GM23338 (cell line): Measurements from ENCODE around the gene DDX60. TPM values are rescaled to one million over a fixed set of nuclear protein-coding genes. Genes with fewer than 3 reads are reported as not detected.

Experiments used
- ATAC-seq: fragments of 200-7000 bp; cut with Tn5 transposase; 3 replicates; pipeline ENCODE4 v1.9.1; 2020
- DNase-seq: peaks from one replicate; pipeline ENCODE4 v3.0.0-alpha.2; 2015; ENCODE audit warnings: low spot score
- H2AFZ ChIP-seq: fragments of 200-600 bp; sonication (generic); 2 replicates; pipeline ENCODE4 v1.8.0; 2016; ENCODE audit warnings: antibody characterized with exemption, mild to moderate bottlenecking, moderate library complexity
- H3F3A ChIP-seq: fragments of 200-600 bp; sonication (generic); replicated peaks from 2 replicates; pipeline ENCODE4 v1.8.0; 2017; ENCODE audit warnings: antibody characterized with exemption, mixed run types, low read depth
- H3K27ac ChIP-seq: fragments of 200-600 bp; sonication (generic); 2 replicates; pipeline ENCODE4 v1.6.1; 2016; ENCODE audit warnings: low read depth
- H3K27me3 ChIP-seq: fragments of 200-600 bp; sonication (generic); 2 replicates; pipeline ENCODE4 v1.8.0; 2016; ENCODE audit warnings: mild to moderate bottlenecking, mixed run types, moderate library complexity; ENCODE audit not compliant: insufficient read depth
- H3K36me3 ChIP-seq: fragments of 200-600 bp; sonication (generic); 2 replicates; pipeline ENCODE4 v1.8.0; 2016; ENCODE audit warnings: mild to moderate bottlenecking; ENCODE audit not compliant: insufficient read depth
- H3K4me1 ChIP-seq: fragments of 200-600 bp; sonication (generic); 2 replicates; pipeline ENCODE4 v1.8.0; 2016; ENCODE audit warnings: mild to moderate bottlenecking, moderate library complexity; ENCODE audit not compliant: insufficient read depth
- H3K4me2 ChIP-seq: fragments of 200-600 bp; sonication (generic); 2 replicates; pipeline ENCODE4 v1.7.1; 2017; ENCODE audit warnings: mixed run types
- H3K4me3 ChIP-seq: fragments of 200-600 bp; sonication (generic); 2 replicates; pipeline ENCODE4 v1.6.1; 2016; ENCODE audit warnings: mixed run types
- H3K79me2 ChIP-seq: fragments of 200-600 bp; sonication (generic); replicated peaks from 2 replicates; pipeline ENCODE4 v1.8.0; 2017; ENCODE audit warnings: mild to moderate bottlenecking; ENCODE audit not compliant: insufficient read depth
- H3K9me2 ChIP-seq: fragments of 200-600 bp; sonication (generic); 2 replicates; pipeline ENCODE4 v1.8.0; 2017; ENCODE audit not compliant: insufficient read depth
- H4K20me1 ChIP-seq: fragments of 200-600 bp; sonication (generic); replicated peaks from 2 replicates; pipeline ENCODE4 v1.8.0; 2017; ENCODE audit warnings: mild to moderate bottlenecking; ENCODE audit not compliant: insufficient read depth
- H3K27ac Mint-ChIP-seq: 2 replicates; pipeline ENCODE4 v1.8.0; 2020; ENCODE audit warnings: inconsistent platforms, mild to moderate bottlenecking, moderate library complexity, mixed read lengths
- H3K27me3 Mint-ChIP-seq: 3 replicates; pipeline ENCODE4 v1.8.0; 2022; ENCODE audit warnings: low read depth, mild to moderate bottlenecking, moderate library complexity, mixed read lengths, inconsistent platforms; ENCODE audit not compliant: insufficient read depth, poor library complexity
- H3K36me3 Mint-ChIP-seq: 3 replicates; pipeline ENCODE4 v1.8.0; 2021; ENCODE audit warnings: low read depth, mild to moderate bottlenecking, inconsistent platforms, moderate library complexity, mixed read lengths
- H3K4me1 Mint-ChIP-seq: 3 replicates; pipeline ENCODE4 v1.8.0; 2020; ENCODE audit warnings: mild to moderate bottlenecking, inconsistent platforms, mixed read lengths
- H3K4me3 Mint-ChIP-seq: 3 replicates; pipeline ENCODE4 v1.8.0; 2021; ENCODE audit warnings: moderate library complexity, mild to moderate bottlenecking, inconsistent platforms, mixed read lengths
- H3K9me3 Mint-ChIP-seq: 3 replicates; pipeline ENCODE4 v1.8.0; 2020; ENCODE audit warnings: moderate library complexity, mild to moderate bottlenecking, inconsistent platforms, mixed read lengths
- CREB1 ChIP-seq: fragments of 250-450 bp; sonication (Bioruptor Pico); IDR thresholded peaks from 2 replicates; pipeline ENCODE4 v1.5.0; 2020; ENCODE audit warnings: low read depth, mild to moderate bottlenecking, moderate library complexity
- EZH2 ChIP-seq: fragments of 200-600 bp; sonication (generic); IDR thresholded peaks from one replicate; pipeline ENCODE4 v1.8.0; 2017; ENCODE audit warnings: antibody characterized with exemption, mild to moderate bottlenecking, low read depth; ENCODE audit not compliant: unreplicated experiment
- EZH2phosphoT487 ChIP-seq: fragments of 200-600 bp; sonication (generic); IDR thresholded peaks from one replicate; pipeline ENCODE4 v1.8.1; 2018; ENCODE audit warnings: antibody characterized with exemption; ENCODE audit not compliant: unreplicated experiment
- JUNB ChIP-seq: IDR thresholded peaks from one replicate; pipeline ENCODE4 v1.6.1; 2016; ENCODE audit warnings: antibody characterized with exemption; ENCODE audit not compliant: unreplicated experiment
- NANOG ChIP-seq: IDR thresholded peaks from 2 replicates; pipeline ENCODE4 v1.6.1; 2016; ENCODE audit warnings: antibody characterized with exemption, borderline replicate concordance
- STAT1 ChIP-seq: IDR thresholded peaks from one replicate; pipeline ENCODE4 v1.6.1; 2016; ENCODE audit warnings: antibody characterized with exemption; ENCODE audit not compliant: unreplicated experiment
- ZNF331 ChIP-seq: fragments of 250-450 bp; sonication (Bioruptor Pico); IDR thresholded peaks from 2 replicates; pipeline ENCODE4 v1.5.0; 2020; ENCODE audit warnings: low read depth, mild to moderate bottlenecking, moderate library complexity
- polyA plus RNA-seq: library from polyadenylated mRNA; unstranded; fragments of >200 nt; fragmentation: Nextera tagmentation; extraction: Ambion mirVana; gene quantifications from 2 replicates; pipeline ENCODE4 v1.2.1, GENCODE V29; 2016
- total RNA-seq: library from RNA; depleted of rRNA; stranded (reverse); fragments of >200 nt; shearing (Covaris generic); gene quantifications from 2 replicates; pipeline ENCODE4 v1.2.3, GENCODE V29; 2014
- TF ChIP-seq, protein P1 (sequence below): IDR thresholded peaks from 2 replicates; pipeline ENCODE4 v1.6.1; 2016; ENCODE audit warnings: antibody characterized with exemption
- TF ChIP-seq, protein P2 (sequence below): fragments of 250-450 bp; sonication (Bioruptor Pico); IDR thresholded peaks from 2 replicates; pipeline ENCODE4 v1.5.0; 2020; ENCODE audit warnings: mild to moderate bottlenecking, moderate library complexity

The DDX60 gene
- total and polyA plus RNA-seq, 2 experiments from 2014 or later = 1.0 to 1.4 TPM

DNA sequence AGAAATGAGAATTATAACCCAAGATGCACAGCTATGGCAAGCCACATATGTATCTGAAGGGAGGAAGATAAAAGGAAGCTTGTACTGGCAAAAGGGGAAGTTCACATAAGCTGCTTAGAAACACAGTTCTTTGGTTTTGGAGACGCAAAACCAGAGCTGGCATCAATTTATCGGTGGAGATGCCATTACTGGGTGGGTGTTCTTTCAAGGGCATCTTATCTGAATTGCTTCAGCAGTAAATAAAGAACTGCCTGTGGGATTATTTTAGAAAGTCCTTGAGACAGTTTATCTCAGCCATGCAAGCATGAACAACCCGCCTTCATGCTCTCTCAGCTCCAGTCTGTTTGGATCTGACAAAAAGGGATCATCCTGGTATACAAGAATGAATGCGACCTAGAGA lies 60.8 kb downstream of the DDX60 start:
- no peak for ATAC-seq
- H3K9me2 ChIP-seq = 0 out of 2 replicates have a peak, but pooled peaks cover 3% of the 10 kb centered on the region
- H3K36me3 Mint-ChIP-seq = no peaks in the 10 kb centered on the region
- TF ChIP-seq EZH2 (no peak), JUNB (no peak)
- H3K27ac Mint-ChIP-seq = no peak overlapping the region
- H4K20me1 ChIP-seq = no peaks in the 10 kb centered on the region
- no peaks in the 10 kb centered on the region for H3K27me3 Mint-ChIP-seq
- no peaks in the 10 kb centered on the region for H3K79me2 ChIP-seq
- H3K9me3 Mint-ChIP-seq = no peaks in the 10 kb centered on the region
- no peaks in the 10 kb centered on the region for H3K36me3 ChIP-seq
- H2AFZ ChIP-seq = no peak overlapping the region
- no peak overlapping the region for H3K4me3 ChIP-seq
- H3K4me3 Mint-ChIP-seq = no peak overlapping the region
- no peaks in the 10 kb centered on the region for H3K27me3 ChIP-seq
- no peak overlapping the region for H3K4me2 ChIP-seq
- DNase-seq = no peak
- no peaks in the 10 kb centered on the region for H3F3A ChIP-seq
- H3K4me1 Mint-ChIP-seq = peaks cover 9% of the 10 kb centered on the region; the same call in 2 of the 3 replicates
- peaks cover 6% of the 10 kb centered on the region for H3K4me1 ChIP-seq
- H3K27ac ChIP-seq = no peak overlapping the region

DNA sequence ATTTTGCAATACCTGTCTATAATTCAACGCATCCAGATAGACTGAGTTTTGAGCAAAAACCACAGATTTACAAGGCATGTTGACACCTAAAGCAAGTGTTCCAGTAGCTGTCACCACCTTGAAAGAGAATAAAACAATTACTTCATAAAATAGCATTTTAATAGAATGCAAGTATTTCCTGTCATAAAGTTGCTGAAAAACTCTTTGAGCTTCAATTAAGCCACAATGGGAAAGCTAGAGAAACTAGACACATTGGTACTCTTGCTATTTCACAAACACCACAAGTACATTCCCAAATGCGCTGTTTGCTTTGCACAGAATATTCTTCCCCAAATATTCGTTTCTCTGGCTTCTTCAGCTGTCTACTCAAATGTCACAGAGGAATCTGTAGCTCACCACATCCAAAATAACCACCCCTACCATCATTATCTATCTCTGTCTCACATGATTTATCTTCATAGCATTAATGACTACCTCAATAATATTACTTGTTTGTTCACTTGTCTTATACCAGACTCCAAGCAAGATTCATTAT lies 70.3 kb downstream of the DDX60 start:
- DNase-seq (no peak), ATAC-seq (no peak)
- H3K4me1 ChIP-seq = no peaks in the 10 kb centered on the region
- no peaks in the 10 kb centered on the region for H4K20me1 ChIP-seq
- no peak overlapping the region for H2AFZ ChIP-seq
- Mint-ChIP-seq H3K4me3 (no peak overlapping the region), H3K9me3 (peaks cover 7% of the 10 kb centered on the region), H3K27ac (no peak overlapping the region), H3K36me3 (peaks cover 7% of the 10 kb centered on the region), H3K4me1 (no peaks in the 10 kb centered on the region), H3K27me3 (no peaks in the 10 kb centered on the region)
- H3K36me3 ChIP-seq = no peaks in the 10 kb centered on the region; the same call in 1 of the 2 replicates
- H3K27me3 ChIP-seq = no peaks in the 10 kb centered on the region
- H3K9me2 ChIP-seq = 0 out of 2 replicates have a peak, but pooled peaks cover 2% of the 10 kb centered on the region
- H3K79me2 ChIP-seq = no peaks in the 10 kb centered on the region
- H3K4me2 ChIP-seq = no peak overlapping the region
- no peaks in the 10 kb centered on the region for H3F3A ChIP-seq
- no peak overlapping the region for H3K27ac ChIP-seq
- no peak overlapping the region for H3K4me3 ChIP-seq
- TF ChIP-seq NANOG (no peak), STAT1 (no peak)
- TF ChIP-seq, protein P1, sequence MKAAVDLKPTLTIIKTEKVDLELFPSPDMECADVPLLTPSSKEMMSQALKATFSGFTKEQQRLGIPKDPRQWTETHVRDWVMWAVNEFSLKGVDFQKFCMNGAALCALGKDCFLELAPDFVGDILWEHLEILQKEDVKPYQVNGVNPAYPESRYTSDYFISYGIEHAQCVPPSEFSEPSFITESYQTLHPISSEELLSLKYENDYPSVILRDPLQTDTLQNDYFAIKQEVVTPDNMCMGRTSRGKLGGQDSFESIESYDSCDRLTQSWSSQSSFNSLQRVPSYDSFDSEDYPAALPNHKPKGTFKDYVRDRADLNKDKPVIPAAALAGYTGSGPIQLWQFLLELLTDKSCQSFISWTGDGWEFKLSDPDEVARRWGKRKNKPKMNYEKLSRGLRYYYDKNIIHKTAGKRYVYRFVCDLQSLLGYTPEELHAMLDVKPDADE = no peak

DNA sequence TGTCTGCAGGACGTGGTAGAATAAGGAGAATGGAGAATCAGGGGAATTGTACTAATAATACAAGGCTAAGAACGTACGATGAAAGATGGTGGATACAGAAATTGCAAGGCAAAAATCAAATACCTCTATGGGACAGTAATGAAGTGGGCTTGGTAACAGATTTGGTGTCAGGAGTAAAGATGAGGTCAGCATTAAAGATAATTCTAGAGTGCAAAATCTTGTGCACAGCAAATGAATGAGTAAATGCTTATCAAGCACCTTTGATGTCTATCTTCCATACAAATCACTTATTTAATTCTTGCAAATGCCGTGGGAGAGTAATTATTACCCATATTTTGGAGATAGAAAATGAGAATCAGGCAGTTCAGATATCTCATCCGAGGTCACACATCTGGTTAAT lies 70.9 kb downstream of the DDX60 start:
- Histone ChIP-seq H3F3A (no peaks in the 10 kb centered on the region), H4K20me1 (no peaks in the 10 kb centered on the region), H3K4me2 (no peak overlapping the region), H3K79me2 (no peaks in the 10 kb centered on the region), H3K27me3 (no peaks in the 10 kb centered on the region), H3K36me3 (no peaks in the 10 kb centered on the region; the same call in 1 of the 2 replicates), H2AFZ (no peak overlapping the region), H3K27ac (no peak overlapping the region), H3K4me3 (no peak overlapping the region), H3K4me1 (no peaks in the 10 kb centered on the region), H3K9me2 (no peaks in the 10 kb centered on the region)
- Mint-ChIP-seq H3K27me3 (no peaks in the 10 kb centered on the region), H3K36me3 (peaks cover 13% of the 10 kb centered on the region), H3K4me3 (no peak overlapping the region), H3K27ac (no peak overlapping the region), H3K9me3 (peaks cover 14% of the 10 kb centered on the region), H3K4me1 (no peaks in the 10 kb centered on the region)
- ATAC-seq (no peak), DNase-seq (no peak)
- TF ChIP-seq, protein P2, sequence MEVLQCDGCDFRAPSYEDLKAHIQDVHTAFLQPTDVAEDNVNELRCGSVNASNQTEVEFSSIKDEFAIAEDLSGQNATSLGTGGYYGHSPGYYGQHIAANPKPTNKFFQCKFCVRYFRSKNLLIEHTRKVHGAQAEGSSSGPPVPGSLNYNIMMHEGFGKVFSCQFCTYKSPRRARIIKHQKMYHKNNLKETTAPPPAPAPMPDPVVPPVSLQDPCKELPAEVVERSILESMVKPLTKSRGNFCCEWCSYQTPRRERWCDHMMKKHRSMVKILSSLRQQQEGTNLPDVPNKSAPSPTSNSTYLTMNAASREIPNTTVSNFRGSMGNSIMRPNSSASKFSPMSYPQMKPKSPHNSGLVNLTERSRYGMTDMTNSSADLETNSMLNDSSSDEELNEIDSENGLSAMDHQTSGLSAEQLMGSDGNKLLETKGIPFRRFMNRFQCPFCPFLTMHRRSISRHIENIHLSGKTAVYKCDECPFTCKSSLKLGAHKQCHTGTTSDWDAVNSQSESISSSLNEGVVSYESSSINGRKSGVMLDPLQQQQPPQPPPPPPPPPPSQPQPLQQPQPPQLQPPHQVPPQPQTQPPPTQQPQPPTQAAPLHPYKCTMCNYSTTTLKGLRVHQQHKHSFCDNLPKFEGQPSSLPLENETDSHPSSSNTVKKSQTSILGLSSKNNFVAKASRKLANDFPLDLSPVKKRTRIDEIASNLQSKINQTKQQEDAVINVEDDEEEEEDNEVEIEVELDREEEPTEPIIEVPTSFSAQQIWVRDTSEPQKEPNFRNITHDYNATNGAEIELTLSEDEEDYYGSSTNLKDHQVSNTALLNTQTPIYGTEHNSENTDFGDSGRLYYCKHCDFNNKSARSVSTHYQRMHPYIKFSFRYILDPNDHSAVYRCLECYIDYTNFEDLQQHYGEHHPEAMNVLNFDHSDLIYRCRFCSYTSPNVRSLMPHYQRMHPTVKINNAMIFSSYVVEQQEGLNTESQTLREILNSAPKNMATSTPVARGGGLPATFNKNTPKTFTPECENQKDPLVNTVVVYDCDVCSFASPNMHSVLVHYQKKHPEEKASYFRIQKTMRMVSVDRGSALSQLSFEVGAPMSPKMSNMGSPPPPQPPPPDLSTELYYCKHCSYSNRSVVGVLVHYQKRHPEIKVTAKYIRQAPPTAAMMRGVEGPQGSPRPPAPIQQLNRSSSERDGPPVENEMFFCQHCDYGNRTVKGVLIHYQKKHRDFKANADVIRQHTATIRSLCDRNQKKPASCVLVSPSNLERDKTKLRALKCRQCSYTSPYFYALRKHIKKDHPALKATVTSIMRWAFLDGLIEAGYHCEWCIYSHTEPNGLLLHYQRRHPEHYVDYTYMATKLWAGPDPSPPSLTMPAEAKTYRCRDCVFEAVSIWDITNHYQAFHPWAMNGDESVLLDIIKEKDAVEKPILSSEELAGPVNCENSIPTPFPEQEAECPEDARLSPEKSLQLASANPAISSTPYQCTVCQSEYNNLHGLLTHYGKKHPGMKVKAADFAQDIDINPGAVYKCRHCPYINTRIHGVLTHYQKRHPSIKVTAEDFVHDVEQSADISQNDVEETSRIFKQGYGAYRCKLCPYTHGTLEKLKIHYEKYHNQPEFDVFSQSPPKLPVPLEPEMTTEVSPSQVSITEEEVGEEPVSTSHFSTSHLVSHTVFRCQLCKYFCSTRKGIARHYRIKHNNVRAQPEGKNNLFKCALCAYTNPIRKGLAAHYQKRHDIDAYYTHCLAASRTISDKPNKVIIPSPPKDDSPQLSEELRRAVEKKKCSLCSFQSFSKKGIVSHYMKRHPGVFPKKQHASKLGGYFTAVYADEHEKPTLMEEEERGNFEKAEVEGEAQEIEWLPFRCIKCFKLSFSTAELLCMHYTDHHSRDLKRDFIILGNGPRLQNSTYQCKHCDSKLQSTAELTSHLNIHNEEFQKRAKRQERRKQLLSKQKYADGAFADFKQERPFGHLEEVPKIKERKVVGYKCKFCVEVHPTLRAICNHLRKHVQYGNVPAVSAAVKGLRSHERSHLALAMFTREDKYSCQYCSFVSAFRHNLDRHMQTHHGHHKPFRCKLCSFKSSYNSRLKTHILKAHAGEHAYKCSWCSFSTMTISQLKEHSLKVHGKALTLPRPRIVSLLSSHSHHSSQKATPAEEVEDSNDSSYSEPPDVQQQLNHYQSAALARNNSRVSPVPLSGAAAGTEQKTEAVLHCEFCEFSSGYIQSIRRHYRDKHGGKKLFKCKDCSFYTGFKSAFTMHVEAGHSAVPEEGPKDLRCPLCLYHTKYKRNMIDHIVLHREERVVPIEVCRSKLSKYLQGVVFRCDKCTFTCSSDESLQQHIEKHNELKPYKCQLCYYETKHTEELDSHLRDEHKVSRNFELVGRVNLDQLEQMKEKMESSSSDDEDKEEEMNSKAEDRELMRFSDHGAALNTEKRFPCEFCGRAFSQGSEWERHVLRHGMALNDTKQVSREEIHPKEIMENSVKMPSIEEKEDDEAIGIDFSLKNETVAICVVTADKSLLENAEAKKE (CRISPR knock-in tag) = no peak
- no peak for TF ChIP-seq JUNB
- no peak for TF ChIP-seq EZH2phosphoT487
- no peak for TF ChIP-seq ZNF331 (CRISPR knock-in tag)
- TF ChIP-seq, protein P1 = no peak
- TF ChIP-seq CREB1 (CRISPR knock-in tag) = no peak
